Measurements from ENCODE around the gene FMO3. TPM values are rescaled to one million over a fixed set of nuclear protein-coding genes. Genes with fewer than 3 reads are reported as not detected.

FMO3 gene
- total RNA-seq, 2 donors from 2014 or later: 2.6 to 8.8 TPM

GRCh38 chr1:171061425-171062143 is 29.1 kb upstream of the FMO3 start:
- no peaks in the 10 kb centered on the region for H3K4me1 ChIP-seq
- DNase-seq (no peak), ATAC-seq (no peak)
- TF ChIP-seq, protein P1, sequence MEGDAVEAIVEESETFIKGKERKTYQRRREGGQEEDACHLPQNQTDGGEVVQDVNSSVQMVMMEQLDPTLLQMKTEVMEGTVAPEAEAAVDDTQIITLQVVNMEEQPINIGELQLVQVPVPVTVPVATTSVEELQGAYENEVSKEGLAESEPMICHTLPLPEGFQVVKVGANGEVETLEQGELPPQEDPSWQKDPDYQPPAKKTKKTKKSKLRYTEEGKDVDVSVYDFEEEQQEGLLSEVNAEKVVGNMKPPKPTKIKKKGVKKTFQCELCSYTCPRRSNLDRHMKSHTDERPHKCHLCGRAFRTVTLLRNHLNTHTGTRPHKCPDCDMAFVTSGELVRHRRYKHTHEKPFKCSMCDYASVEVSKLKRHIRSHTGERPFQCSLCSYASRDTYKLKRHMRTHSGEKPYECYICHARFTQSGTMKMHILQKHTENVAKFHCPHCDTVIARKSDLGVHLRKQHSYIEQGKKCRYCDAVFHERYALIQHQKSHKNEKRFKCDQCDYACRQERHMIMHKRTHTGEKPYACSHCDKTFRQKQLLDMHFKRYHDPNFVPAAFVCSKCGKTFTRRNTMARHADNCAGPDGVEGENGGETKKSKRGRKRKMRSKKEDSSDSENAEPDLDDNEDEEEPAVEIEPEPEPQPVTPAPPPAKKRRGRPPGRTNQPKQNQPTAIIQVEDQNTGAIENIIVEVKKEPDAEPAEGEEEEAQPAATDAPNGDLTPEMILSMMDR (IDR thresholded peaks at IDR 0.05): no peak
- no peak for TF ChIP-seq POLR2A (IDR thresholded peaks at IDR 0.05)
- intact Hi-C loops (cut with DNase I): no loop called here
- no peak overlapping the region for H3K4me3 ChIP-seq
- H3K36me3 ChIP-seq (replicated peaks in 1 of 2; ENCODE audit: insufficient read depth in 1 of 2, low read depth in 2 of 2): no peaks in the 10 kb centered on the region
- H3K9me3 ChIP-seq: no peaks in the 10 kb centered on the region
- H3K27me3 ChIP-seq: no peaks in the 10 kb centered on the region
- no peak overlapping the region for H3K27ac ChIP-seq
- 54 to 58% methylated on average over 2 of the region's 2 CpGs for WGBS, 2 donors

DNA sequence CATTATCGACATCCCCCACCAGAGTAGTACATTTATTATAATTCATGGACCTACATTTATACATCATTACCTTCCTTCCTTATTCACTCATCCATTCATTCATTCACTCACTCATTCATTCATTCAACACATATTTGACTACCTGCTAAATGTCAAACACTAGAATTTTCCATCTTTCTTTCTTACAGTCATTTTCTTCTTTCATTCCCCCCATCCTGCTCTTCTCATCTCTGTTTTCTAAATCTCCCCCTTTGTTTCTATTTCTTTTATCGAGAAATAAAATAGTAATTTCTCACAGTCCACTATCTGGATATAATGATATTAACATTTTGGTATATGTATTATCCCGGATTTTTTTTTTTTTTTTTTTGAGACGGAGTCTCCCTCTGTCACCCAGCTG is 27.8 kb upstream of the FMO3 start:
- TF ChIP-seq, protein P1 (IDR thresholded peaks at IDR 0.05): no peak
- no peak for TF ChIP-seq POLR2A (IDR thresholded peaks at IDR 0.05)
- WGBS, 2 donors: 61 to 77% methylated on average over 4 of the region's 4 CpGs
- intact Hi-C loops (cut with DNase I): no loop called here
- ATAC-seq: no peak
- H3K36me3 ChIP-seq (replicated peaks in 1 of 2; ENCODE audit: insufficient read depth in 1 of 2, low read depth in 2 of 2): no peaks in the 10 kb centered on the region
- H3K27me3 ChIP-seq: no peaks in the 10 kb centered on the region
- DNase-seq: no peak
- H3K4me1 ChIP-seq: no peaks in the 10 kb centered on the region
- no peak overlapping the region for H3K4me3 ChIP-seq
- no peaks in the 10 kb centered on the region for H3K9me3 ChIP-seq
- no peak overlapping the region for H3K27ac ChIP-seq

DNA sequence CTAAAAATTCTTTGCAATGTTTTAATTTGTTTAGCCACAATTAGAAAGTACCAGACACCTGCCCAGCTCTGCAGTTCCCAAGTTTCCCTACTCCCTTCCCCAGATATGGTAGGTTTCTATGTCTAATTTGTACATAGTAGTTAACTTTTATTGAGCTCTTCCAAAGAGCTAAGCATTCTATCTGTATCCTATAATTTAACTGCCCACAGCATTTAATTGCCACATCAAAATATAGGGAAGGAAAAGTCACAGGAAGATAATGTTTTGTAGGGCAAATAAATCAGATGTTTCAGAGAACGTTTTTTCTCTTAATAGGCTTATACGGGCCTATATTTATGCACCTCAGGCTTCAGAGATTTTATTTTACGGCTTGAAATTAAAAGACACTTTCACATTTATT is 15.7 kb upstream of the FMO3 start:
- Histone ChIP-seq H3K27ac (no peak overlapping the region), H3K27me3 (no peaks in the 10 kb centered on the region), H3K9me3 (no peaks in the 10 kb centered on the region), H3K4me1 (no peaks in the 10 kb centered on the region), H3K4me3 (no peak overlapping the region), H3K36me3 (replicated peaks in 1 of 2; ENCODE audit: insufficient read depth in 1 of 2, low read depth in 2 of 2) (no peaks in the 10 kb centered on the region)
- DNase-seq (no peak), ATAC-seq (no peak)
- 57 to 68% methylated on average over 3 of the region's 3 CpGs for WGBS, 2 donors
- TF ChIP-seq, protein P1 (IDR thresholded peaks at IDR 0.05): no peak
- TF ChIP-seq POLR2A (IDR thresholded peaks at IDR 0.05): no peak
- intact Hi-C loops (cut with DNase I): no loop called here

- no peak overlapping the region for H3K4me3 ChIP-seq
- peak overlapping the region in 2 of 4 donors; percentile 11 to 25 for H3K27ac ChIP-seq
- no peaks in the 10 kb centered on the region for H3K27me3 ChIP-seq
- H3K9me3 ChIP-seq: no peaks in the 10 kb centered on the region
- peaks cover 17% of the 10 kb centered on the region for H3K4me1 ChIP-seq
- DNase-seq (no peak), ATAC-seq (peak; percentile 60)
- intact Hi-C loops (cut with DNase I): no loop called here
- TF ChIP-seq, protein P1 (IDR thresholded peaks at IDR 0.05): peak; percentile 10 to 61 (median 48)
- no peak for TF ChIP-seq POLR2A (IDR thresholded peaks at IDR 0.05)
- H3K36me3 ChIP-seq (replicated peaks in 1 of 2; ENCODE audit: insufficient read depth in 1 of 2, low read depth in 2 of 2): no peaks in the 10 kb centered on the region
Measured at GRCh38 chr1:171081314-171081753, 9.4 kb upstream of the FMO3 start.

DNA sequence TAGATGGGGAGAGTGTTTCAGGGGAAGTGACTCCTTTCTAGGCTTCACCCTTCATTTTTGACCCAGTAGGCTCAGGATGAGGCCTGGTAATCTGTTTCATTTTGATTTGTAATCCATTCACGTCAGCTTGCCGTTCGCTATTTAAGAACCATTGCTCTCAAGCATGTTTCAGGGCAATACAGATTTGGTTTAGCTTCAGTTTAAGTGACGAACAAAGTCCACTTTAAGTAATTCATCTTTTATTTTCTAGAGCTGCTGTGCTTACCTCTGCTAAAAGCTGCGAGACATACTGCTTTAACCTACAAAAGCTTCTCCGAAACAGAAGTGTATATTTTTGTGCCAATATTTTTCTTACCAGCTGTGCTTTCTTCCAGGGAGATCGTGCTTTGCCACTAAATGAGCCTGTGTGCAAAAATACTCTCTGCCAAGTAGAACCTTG is 8.9 kb upstream of the FMO3 start:
- TF ChIP-seq POLR2A (IDR thresholded peaks at IDR 0.05): no peak
- TF ChIP-seq, protein P1 (IDR thresholded peaks at IDR 0.05): no peak
- no peak overlapping the region for H3K4me3 ChIP-seq

More for the DNA sequence above, 8.9 kb upstream of the FMO3 start:
- DNase-seq: no peak
- ATAC-seq: no peak
- Histone ChIP-seq H3K27me3 (no peaks in the 10 kb centered on the region), H3K27ac (peak overlapping the region in 2 of 4 donors; percentile 11 to 25), H3K36me3 (replicated peaks in 1 of 2; ENCODE audit: insufficient read depth in 1 of 2, low read depth in 2 of 2) (no peaks in the 10 kb centered on the region), H3K9me3 (no peaks in the 10 kb centered on the region), H3K4me1 (peaks cover 17% of the 10 kb centered on the region)
- intact Hi-C loops (cut with DNase I): no loop called here
- 57 to 61% methylated on average over 7 of the region's 7 CpGs for WGBS, 2 donors

All from body of pancreas (tissue), 4 donors.